Activated CD4-positive, alpha-beta T cell treated with anti-CD3 and anti-CD28 coated beads, Interleukin-2, amount 50 U/mL, for 1 hour (primary cell): Measurements from ENCODE around the gene ANKRD27.
"Not testable (repeated sequence)": the region's sequence is repeated elsewhere in the genome, so short reads cannot be mapped to it uniquely, and the experiment has no call there.

Source experiments
- DNase-seq: peaks from one replicate; pipeline ENCODE4 v3.0.0-alpha.2; 2020

Gene ANKRD27

GRCh38 chr19:32595491-32595890 lies 79.5 kb downstream of the ANKRD27 start:
- DNase-seq: no peak

- DNase-seq: no peak
Observed at GRCh38 chr19:32594021-32594420, 81.0 kb downstream of the ANKRD27 start.

- not testable (repeated sequence) for DNase-seq
Observed at GRCh38 chr19:32587747-32588504, 87.1 kb downstream of the ANKRD27 start.

GRCh38 chr19:32581705-32582179 lies 93.2 kb downstream of the ANKRD27 start:
- no peak for DNase-seq

GRCh38 chr19:32580901-32581704 lies 93.9 kb downstream of the ANKRD27 start, which contains the start of gene PDCD5:
Gene PDCD5 (plus strand): TSS chr19:32581190. CDS start chr19:32581262, 72 bp downstream.
- DNase-seq: peak; percentile 96

GRCh38 chr19:32580353-32580900 lies 94.6 kb downstream of the ANKRD27 start:
- no peak for DNase-seq

GRCh38 chr19:32576790-32577189 lies 98.2 kb downstream of the ANKRD27 start:
- no peak for DNase-seq

GRCh38 chr19:32573492-32573794 lies 101.5 kb downstream of the ANKRD27 start:
- no peak for DNase-seq

GRCh38 chr19:32572700-32573491 lies 102.1 kb downstream of the ANKRD27 start:
- not testable (repeated sequence) for DNase-seq

GRCh38 chr19:32571471-32572075 lies 103.4 kb downstream of the ANKRD27 start:
- not testable (repeated sequence) for DNase-seq

- DNase-seq: peak; percentile 50
Observed at GRCh38 chr19:32570081-32570785, 104.7 kb downstream of the ANKRD27 start.

GRCh38 chr19:32567486-32567885 lies 107.5 kb downstream of the ANKRD27 start:
- no peak for DNase-seq

- no peak for DNase-seq
Observed at GRCh38 chr19:32566246-32566830, 108.6 kb downstream of the ANKRD27 start.

- DNase-seq: no peak
Observed at GRCh38 chr19:32563761-32564160, 111.2 kb downstream of the ANKRD27 start.

- no peak for DNase-seq
Observed at GRCh38 chr19:32558607-32559228, 116.3 kb downstream of the ANKRD27 start.

- DNase-seq: no peak
Observed at GRCh38 chr19:32555786-32556185, 119.2 kb downstream of the ANKRD27 start.

GRCh38 chr19:32550666-32551065 lies 124.3 kb downstream of the ANKRD27 start:
- DNase-seq: no peak
